SHP77 treated with DMSO at 0.1 percent for 48 hours (cell line): Measurements from ENCODE around the gene DHX36.

ENCODE experiments used
- DNase-seq: peaks from one replicate; lab custom pipeline; 2025; lab: John Stamatoyannopoulos, UW

DHX36 gene, protein sequence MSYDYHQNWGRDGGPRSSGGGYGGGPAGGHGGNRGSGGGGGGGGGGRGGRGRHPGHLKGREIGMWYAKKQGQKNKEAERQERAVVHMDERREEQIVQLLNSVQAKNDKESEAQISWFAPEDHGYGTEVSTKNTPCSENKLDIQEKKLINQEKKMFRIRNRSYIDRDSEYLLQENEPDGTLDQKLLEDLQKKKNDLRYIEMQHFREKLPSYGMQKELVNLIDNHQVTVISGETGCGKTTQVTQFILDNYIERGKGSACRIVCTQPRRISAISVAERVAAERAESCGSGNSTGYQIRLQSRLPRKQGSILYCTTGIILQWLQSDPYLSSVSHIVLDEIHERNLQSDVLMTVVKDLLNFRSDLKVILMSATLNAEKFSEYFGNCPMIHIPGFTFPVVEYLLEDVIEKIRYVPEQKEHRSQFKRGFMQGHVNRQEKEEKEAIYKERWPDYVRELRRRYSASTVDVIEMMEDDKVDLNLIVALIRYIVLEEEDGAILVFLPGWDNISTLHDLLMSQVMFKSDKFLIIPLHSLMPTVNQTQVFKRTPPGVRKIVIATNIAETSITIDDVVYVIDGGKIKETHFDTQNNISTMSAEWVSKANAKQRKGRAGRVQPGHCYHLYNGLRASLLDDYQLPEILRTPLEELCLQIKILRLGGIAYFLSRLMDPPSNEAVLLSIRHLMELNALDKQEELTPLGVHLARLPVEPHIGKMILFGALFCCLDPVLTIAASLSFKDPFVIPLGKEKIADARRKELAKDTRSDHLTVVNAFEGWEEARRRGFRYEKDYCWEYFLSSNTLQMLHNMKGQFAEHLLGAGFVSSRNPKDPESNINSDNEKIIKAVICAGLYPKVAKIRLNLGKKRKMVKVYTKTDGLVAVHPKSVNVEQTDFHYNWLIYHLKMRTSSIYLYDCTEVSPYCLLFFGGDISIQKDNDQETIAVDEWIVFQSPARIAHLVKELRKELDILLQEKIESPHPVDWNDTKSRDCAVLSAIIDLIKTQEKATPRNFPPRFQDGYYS

DNA sequence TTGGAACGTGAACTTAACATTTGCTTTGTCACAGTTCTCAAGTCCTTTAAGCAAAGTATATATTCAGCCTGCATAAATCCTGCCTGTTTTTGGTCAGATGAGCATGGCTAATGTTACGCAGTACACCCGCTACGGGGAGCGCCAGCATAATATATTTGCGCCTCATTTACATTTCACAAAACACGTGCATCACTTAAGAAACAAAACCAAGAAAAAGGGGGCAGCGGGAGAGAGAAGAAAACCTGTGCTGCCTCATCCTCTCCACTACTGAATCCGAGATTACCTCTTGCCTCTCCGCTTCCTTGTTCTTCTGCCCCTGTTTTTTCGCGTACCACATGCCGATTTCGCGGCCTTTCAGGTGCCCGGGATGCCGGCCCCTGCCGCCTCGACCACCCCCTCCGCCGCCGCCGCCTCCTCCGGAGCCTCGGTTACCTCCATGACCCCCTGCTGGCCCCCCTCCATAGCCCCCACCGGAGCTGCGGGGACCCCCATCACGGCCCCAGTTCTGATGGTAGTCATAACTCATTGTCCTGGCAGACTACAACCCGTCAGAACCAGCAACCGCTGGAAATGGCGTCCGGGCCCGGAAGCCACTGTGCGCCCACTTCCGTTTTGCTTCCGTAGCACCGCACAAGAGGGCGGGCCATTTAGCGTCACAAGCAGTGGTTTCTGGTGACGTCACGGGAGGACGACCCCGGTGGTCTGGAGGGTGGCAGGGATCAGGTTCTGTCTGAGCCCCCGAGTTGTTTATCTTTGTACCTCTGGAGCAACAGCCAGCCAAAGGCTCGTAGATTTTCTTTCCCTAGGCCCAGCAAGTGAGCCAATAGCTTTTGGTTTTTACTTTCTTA lies at the start of gene DHX36:
TSS of gene DHX36 (minus strand) at position 597 of the 848 bp plus-strand sequence. CDS start at position 526, 71 bp downstream.
- peak; percentile 69 for DNase-seq

DNA sequence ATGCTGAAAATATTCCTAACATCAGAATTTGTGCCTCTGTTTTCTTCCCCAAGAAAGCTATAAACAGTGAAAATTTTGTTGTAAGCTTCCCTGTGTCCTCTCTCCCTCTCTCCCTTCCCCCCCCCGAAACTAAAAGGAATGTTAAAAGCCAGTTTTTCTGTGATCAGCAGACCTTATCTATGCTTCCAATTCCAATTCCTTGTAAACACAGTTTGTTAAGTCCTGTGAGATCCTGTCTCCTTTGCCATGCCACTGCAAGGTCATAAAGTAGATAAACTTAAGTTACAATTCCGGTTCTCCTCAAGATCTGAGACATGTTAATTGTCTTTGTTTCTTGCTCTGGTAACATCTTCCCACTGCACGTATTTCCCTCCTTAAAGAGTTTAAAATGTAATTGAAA lies 42.9 kb upstream of the DHX36 start:
- no peak for DNase-seq

DNA sequence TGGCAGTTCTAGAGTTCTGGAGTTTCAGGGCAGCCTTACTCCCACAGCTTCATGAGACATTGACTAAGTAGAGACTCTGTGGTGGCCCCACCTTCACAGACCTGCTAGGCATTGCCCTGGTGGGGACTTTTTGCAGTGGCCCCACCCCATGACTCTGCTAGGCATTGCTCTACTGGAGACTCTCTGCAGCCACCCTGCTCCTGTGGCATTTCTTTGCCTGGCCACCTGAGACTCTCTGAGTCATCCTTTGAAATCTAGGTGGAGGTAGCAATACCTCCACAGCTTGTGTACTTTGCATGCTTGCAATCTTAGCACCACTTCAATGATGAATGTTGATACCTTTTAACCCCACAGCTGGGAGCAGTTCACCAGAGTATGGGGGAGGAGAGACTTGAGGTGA lies 40.6 kb upstream of the DHX36 start:
- no peak for DNase-seq

DNA sequence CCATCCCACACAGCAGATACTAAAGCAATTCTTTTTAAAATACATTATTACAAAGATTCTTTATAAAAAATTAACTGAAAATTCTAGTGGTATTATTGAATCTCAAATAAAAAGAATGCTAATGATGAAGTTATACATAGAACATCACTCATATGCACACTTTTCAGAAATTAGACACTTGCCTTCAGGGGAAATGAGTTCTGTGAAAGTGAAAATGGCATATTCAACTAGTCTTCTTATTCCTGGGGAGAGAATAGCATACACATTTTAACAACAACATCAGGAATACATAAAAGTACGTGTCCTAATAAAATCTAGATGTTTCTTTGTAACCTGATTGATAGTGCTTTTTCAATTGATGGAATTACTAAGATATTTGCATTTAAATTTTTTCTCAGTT lies 36.8 kb upstream of the DHX36 start:
- no peak for DNase-seq

DNA sequence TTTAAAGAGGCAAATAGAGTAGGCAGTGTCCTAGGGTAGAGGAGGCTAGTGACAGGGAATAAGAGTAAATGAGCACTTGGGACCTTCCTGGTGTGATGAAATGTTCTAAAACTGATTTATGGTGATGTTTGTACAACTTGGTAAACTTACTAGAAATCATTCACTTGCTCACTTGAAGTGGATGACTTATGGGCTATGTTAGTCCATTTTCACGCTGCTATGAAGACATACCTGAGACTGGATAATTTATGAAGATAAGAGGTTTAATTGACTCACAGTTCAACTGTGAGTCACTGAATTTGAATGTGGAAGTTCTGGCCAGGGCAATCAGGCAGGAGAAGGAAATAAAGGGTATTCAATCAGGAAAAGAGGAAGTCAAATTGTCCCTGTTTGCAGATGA lies 31.7 kb upstream of the DHX36 start:
- no peak for DNase-seq

DNA sequence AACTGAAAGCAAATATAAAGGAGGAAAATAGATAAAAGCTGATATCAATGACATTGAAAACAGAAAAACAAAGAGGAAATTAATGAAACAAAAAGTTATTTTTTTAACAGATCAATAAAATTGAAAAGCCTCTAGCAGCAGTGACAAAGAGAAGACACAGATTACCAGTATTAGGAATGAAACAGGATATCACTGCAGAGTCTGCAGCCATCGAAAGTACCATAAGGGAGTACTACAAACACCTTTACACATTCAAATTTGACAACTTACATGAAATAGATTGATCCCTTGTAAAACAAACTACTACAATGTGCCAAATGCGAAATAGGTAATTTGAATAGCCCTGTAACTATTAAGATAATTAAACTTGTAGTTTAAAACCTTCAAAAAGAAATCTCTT lies 24.9 kb upstream of the DHX36 start:
- DNase-seq, result no peak

DNA sequence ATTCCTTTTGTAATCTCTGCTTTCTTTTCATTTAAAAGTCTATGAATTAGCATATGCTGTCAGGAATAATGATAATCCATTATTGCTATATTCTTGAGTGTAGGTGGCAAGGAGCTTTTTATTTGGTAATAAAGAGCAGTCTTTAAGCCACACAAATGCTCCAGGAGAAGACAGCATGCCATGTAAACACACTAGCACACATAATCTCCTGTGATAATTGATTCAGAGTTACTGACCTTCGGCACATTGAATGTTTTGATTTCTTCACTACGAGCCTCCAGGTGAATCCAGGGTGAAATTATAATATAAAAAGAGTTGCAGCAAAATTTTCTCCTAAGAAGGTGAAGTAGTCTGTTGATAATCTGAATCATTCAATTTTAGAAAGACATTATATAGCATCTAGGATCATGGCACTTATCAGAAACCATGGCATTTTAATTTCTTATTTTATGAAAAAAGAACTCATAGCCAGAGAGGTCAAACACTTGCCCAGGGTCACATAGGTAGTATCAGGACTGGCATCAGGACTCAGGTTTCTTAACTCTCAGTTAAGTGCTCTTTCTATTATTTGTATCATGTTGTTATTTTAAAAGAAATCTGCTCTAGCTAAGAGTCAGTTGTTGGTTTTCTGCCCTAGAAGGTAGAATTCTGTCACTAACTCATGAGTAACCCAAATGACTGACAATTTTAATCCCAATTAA lies 21.3 kb upstream of the DHX36 start:
- DNase-seq, result no peak

DNA sequence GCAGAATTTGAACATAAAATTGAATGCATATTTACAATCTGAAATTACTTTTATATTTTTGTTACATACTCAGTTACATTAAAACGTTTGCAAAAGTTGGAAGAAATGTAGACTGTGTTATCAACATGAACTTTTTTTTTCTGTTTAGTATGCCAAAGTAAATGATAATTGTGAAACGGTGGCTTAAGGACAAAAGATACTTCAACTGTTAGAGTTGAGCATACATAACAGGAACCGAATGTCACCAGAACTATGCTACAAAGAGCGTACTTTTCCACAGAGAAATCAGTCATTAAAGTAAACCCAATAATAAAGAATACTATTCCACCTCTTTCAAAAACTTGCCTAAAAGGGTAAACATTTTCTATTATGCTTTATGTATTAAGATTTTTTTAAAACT lies 14.3 kb upstream of the DHX36 start:
- DNase-seq, result no peak

DNA sequence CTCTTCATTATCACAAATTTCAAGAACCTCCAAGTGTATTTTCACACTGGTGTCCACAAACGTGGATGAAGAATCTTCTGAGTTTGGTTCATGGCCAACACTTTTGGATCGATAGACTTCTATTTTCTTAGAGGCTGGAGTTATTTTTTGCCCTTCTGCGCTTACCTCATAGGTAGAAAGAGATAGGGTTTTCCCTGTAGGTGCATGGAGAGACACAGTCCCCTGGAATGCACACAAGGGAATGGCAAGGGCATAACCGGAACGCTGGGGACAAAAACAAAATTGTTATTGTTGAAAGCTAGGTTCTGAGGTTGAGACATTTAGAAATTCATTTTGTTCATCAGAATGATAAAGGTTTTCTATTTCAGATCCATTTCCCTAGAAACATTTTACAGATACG lies 13.7 kb upstream of the DHX36 start:
- no peak for DNase-seq

DNA sequence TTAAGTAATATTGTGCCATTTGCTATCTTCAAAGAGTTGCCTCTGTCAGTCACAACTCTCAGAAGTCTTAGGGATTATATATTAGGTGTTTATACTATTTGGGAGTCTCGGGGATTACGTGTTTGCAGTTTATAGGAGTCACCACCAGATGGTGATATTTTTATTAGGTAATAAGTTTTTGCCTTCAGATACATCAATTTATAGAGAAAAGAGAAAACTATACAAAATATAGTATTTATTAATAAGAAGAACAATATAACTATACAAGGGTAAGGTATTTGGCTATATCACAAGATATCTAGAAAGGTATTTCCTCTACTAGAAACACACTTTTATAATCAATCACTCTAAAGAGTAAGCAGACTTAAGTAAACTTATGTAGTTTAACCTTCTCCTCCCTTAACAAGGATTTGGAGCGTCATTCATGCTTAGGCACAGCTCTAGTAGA lies 10.7 kb upstream of the DHX36 start:
- DNase-seq, result peak; percentile 5

DNA sequence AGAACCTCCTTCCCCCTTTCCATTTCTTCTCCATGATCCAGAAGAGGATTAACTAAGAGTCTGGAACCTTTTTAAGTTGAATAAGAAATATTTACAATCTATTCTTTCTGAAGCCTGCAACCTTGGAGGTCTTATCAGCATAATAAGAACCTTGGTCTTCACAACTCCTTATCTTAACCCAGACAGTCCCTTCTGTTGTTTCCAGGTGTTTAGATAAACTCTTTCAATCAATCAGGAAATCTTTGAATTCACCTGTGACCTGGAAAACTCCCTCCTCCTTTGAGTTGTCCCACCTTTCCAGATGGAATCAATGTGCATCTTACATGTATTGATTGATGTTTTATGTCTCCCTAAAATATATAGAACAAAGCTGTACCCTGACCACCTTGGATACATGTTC lies 3.6 kb upstream of the DHX36 start:
- DNase-seq, result no peak

DNA sequence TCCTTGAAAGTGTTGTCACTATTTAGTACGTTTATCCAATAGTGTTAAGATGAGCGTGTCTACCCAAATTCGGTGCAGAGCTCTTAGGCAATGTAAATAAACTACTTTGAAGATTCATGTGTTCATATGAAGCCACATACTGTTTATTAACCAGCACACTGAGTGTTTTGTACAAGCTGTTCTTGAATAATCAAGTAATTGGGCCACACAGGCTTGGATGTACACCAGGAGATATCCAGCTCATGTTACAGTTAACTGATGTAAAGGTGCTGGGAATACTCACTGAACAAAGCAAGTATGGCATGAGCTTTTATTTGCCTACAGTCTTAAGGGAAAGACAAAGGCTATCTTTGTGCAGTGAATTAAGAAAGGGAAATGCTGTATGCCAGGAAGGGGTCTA lies 632 bp upstream of the DHX36 start:
- no peak for DNase-seq

DNA sequence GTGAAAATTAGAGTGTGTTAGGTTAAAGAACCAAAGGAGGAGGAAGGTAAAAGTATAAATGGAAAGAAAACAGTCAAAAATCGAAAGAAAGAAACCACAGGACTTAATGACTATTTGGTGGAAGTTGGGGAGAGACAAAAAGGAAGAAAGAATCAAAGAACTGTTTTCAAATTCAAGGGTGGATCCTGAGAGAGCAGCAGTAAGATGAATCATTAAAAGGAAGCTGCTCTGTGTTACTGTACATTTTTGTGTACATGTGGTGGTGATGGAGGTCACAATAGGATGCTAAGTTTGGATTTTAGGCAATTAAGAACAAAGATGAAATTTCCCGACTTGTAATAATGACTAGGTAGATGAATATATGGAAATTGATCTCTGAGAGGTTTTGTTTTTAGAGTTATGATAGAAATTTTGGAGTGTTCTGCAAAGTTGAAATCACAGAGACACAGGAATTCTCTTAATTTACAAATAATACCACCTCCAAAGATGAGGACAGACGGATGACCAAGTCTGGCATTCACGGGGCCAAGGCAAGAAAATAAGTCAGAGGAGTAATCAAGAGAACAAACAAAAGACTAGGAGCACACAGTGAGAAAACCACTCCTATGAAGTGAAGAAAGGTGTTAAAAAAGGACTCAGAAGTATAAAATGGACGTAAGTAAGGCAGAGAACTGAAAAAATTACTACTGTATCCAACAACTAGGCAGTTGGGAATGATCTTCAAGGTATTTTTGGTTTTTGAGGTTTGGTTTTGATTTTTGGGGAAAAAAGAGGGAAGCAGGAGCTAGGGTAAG lies 7.1 kb downstream of the DHX36 start:
- no peak for DNase-seq

DNA sequence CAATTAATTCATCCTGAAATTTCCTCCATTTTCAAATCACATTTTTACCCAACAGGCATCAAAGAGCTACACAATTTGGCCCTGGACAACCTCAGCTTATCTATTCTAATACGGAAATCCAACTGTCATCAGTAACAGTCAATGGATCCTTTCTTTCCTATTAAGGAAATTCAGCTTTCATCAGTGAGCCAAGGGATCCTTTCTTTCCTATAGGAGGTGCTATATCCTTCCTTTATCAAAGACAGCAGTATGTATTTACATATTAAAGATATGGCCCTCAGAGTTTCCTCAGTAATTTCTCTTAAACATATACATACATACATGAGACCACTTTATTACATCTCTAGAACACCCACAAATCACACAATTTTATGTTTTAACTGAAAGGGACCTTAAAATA lies 10.1 kb downstream of the DHX36 start:
- DNase-seq, result no peak

DNA sequence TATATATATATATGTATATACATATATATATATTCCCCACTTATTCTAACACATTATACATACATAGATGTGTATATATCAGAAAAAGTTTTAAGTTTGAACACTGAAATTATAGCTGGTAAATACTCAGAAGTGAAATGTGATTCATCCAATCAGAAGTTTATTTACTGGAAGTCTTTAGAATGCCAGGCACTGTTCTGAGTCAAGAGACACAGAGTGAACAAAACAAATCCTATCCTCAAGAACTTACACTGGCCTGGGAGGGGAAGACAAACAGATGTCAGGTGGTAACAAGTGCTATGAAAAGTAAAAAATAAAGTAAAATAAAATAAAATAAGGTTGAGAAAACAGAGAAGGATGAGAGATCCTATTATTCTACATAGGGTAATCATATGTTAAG lies 13.4 kb downstream of the DHX36 start:
- no peak for DNase-seq

DNA sequence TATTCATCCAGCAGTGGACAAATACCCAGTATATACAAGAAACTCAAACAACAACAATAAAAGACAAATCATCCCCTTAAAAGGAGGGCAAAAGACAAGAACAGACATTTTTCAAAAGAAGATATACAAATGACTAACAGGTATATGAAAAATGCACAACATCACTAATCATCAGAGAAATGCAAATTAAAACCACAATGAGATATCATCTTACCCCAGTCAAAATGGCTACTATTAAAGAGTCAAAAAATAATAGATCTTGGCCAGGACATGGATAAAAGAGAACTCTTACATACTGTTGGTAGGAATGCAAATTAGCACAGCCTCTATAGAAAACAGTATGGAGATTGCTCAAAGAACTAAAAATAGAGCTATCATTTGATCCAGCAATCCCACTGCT lies 16.9 kb downstream of the DHX36 start:
- no peak for DNase-seq

DNA sequence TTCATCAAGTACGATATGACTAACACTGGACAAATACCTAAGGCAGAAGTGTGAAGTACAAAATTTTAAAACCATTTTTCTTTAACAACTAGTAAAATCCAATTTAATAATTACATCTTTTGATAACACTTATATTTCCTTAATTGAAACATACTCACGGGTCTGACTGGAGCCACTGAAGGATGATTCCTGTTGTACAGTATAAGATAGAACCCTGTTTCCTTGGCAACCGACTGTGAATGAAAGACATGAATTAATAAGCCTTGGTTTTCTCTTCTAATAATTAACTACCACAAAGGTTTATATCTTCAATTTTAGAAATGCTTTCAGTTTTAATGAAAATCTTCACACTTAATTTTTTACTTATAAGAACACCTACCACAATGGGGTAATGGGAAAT lies 19.4 kb downstream of the DHX36 start:
- no peak for DNase-seq

DNA sequence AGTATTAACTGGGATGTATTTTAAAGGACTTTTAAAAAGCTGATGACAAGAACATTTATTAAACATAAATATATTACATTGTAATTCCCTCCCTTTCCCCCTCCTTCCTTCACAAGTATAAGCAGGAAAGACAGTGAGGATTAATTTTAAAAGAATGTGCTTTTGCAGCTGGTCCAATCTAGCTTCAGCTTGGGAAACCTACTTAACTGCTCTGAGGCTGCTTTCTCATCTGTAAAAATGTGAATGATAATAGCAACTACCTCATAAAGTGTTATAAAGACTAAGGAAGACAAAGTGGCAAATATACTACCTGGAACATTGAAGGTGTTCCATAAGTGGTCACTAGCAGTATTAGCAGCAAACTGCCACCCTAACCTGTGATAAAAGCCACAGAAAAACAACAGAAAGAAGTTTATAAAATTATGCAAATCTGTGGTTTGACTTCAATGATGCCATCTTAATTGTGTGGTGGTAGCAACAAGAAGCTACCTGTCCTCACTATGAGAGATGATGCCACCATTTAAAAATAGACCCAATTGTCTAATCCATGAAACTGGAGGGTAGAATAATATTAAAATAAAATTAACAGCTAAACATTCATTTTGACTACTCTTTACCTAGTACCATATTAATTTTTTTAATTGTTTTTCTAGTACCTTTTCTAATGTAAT lies 20.0 kb downstream of the DHX36 start:
- no peak for DNase-seq

DNA sequence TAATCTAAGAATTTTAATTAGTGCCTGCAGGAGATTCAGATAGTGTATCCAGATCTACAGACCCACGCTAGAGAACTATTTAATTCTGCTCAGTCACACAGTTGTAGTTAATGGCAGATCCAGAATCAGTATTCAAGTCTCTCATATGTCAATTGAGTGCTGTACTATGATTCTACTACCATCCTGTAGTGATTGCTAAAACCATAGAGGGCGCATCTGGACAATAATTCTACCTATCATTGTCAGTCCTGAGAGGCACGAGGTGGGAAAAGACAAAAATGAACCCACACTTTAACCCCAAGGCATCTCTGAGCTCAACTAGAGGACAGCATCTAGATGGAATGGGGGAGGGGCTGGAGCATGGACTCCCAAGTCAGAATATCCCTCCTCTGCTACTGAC lies 22.7 kb downstream of the DHX36 start:
- no peak for DNase-seq

DNA sequence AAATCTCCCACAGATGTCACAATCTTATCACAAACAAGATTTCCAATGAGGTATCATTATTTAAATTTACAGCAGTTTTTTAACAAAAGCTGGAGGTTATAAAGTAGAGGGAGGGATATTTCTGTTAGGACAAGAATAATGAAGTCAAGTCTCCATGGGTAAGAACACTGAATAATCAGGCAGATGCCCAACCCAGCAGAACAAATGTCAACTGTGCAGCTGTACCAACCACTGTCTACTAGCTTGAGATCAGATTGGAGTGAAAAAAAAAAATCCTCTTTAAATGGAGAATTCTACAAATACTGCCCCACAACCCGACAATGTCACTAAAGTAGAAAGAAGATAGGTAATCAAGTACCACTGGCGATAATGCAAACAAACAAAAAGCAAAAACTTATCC lies 30.3 kb downstream of the DHX36 start:
- DNase-seq, result no peak
